K562 (cell line): ENCODE measurements around the gene PICK1. TPM values are rescaled to one million over a fixed set of nuclear protein-coding genes. Genes with fewer than 3 reads are reported as not detected.

Source experiments
- ATAC-seq: fragments of 200-7000 bp; cut with Tn5 transposase; 3 replicates; pipeline ENCODE4 v1.9.1; 2020; ENCODE audit warnings: moderate library complexity
- BruUV-seq: library from RNA; stranded (reverse); fragments of 400-500 nt; replicated peaks from 2 replicates; lab custom pipeline; 2021; lab: Mats Ljungman, UMichigan
- CTCF ChIA-PET: fragments of 300-600 bp; formaldehyde crosslinking; extraction: SDS; loops from one replicate; lab custom pipeline; 2021; ENCODE audit warnings: low intra/inter-chr PET ratio; lab: Yijun Ruan, JAX
- POLR2A ChIA-PET: fragments of 300-600, 350-650 bp; sonication (Branson Sonifier 250); formaldehyde crosslinking; extraction: SDS; loops from one replicate; lab custom pipeline; 2021; ENCODE audit warnings: antibody characterized with exemption, inconsistent platforms; lab: Yijun Ruan, JAX
- DNase-seq, 4 experiments: peaks; one replicate each; pipeline versions ENCODE4 v3.0.0 to v3.0.0-alpha.2; 2011 to 2018; ENCODE audit warnings: low spot score in 3 of 4, mixed read lengths in 3 of 4; ENCODE audit errors: extremely low read depth in 1 of 4
- FAIRE-seq: peaks from 2 replicates; lab custom pipeline; 2011; peaks lifted over from hg19 to GRCh38; lab: Jason Lieb, UNC
- H2AFZ ChIP-seq: 2 replicates; pipeline ENCODE4 v1.6.0; 2011; ENCODE audit warnings: low read depth, low read length, control low read depth, inconsistent platforms
- H3K27ac ChIP-seq: fragments of 200-600 bp; 3 replicates; pipeline ENCODE4 v1.8.0; 2011; ENCODE audit warnings: low read depth, mild to moderate bottlenecking, control low read depth, inconsistent platforms, low read length, moderate library complexity, mixed read lengths; ENCODE audit errors: extremely low read depth
- H3K27me3 ChIP-seq, 2 experiments: fragments of 300-600 bp in 1 of 2; 2 replicates in 1 of 2; 3 replicates in 1 of 2; pipeline versions ENCODE4 v1.6.0 to v1.8.0; 2011; ENCODE audit warnings: inconsistent platforms in 2 of 2, low read length in 2 of 2, mild to moderate bottlenecking in 1 of 2, mixed read lengths in 1 of 2, moderate library complexity in 1 of 2; ENCODE audit not compliant: control insufficient read depth in 2 of 2, insufficient read depth in 2 of 2
- H3K36me3 ChIP-seq: fragments of 300-600 bp; 3 replicates; pipeline ENCODE4 v1.8.0; 2011; ENCODE audit warnings: mild to moderate bottlenecking, low read length, inconsistent platforms; ENCODE audit not compliant: control insufficient read depth, insufficient read depth
- H3K4me1 ChIP-seq, 2 experiments: fragments of 200-600 bp in 1 of 2; replicated peaks in 1 of 2; 2 replicates in 1 of 2; 3 replicates in 1 of 2; pipeline versions ENCODE4 v1.5.1 to v1.8.0; 2011; ENCODE audit warnings: inconsistent platforms in 2 of 2, low read length in 2 of 2, mild to moderate bottlenecking in 1 of 2, mixed read lengths in 1 of 2, moderate library complexity in 1 of 2; ENCODE audit not compliant: control insufficient read depth in 2 of 2, insufficient read depth in 2 of 2
- H3K4me2 ChIP-seq: 2 replicates; pipeline ENCODE4 v1.6.1; 2011; ENCODE audit warnings: low read length, control low read depth, inconsistent platforms, mixed read lengths; ENCODE audit not compliant: insufficient read depth
- H3K4me3 ChIP-seq: fragments of 200-600 bp; sonication (generic), shearing (Covaris generic); 2 replicates; pipeline ENCODE4 v1.5.1; 2016; ENCODE audit warnings: control low read depth, inconsistent platforms
- H3K79me2 ChIP-seq: fragments of 200-600 bp; 3 replicates; pipeline ENCODE4 v1.8.0; 2011; ENCODE audit warnings: low read length, inconsistent platforms; ENCODE audit not compliant: control insufficient read depth, insufficient read depth
- H3K9ac ChIP-seq, 2 experiments: 2 replicates each; pipeline versions ENCODE4 v1.6.0 to v1.6.1; 2011; ENCODE audit warnings: low read depth in 2 of 2, low read length in 2 of 2, control low read depth in 1 of 2, inconsistent platforms in 1 of 2, mild to moderate bottlenecking in 1 of 2, mixed read lengths in 1 of 2; ENCODE audit not compliant: insufficient read depth in 1 of 2
- H3K9me1 ChIP-seq: one replicate; pipeline ENCODE4 v1.6.0; 2011; ENCODE audit warnings: inconsistent platforms, mild to moderate bottlenecking, low read length, moderate library complexity; ENCODE audit not compliant: control insufficient read depth, insufficient read depth
- H3K9me3 ChIP-seq: replicated peaks from 2 replicates; pipeline ENCODE4 v1.5.1; 2011; ENCODE audit warnings: low read depth, low read length, inconsistent platforms; ENCODE audit not compliant: control insufficient read depth, insufficient read depth
- H4K20me1 ChIP-seq: replicated peaks from 2 replicates; pipeline ENCODE4 v1.6.1; 2011; ENCODE audit warnings: low read length, inconsistent platforms, mixed read lengths; ENCODE audit not compliant: control insufficient read depth, insufficient read depth
- SMARCE1 ChIP-seq: fragments of 450-650 bp; IDR thresholded peaks from 2 replicates; pipeline ENCODE4 v1.7.1; 2016; ENCODE audit warnings: mild to moderate bottlenecking
- ZBTB33 ChIP-seq: sonication (generic); formaldehyde crosslinking; IDR thresholded peaks from 2 replicates; pipeline ENCODE4 v1.8.1; 2023; ENCODE audit warnings: mild to moderate bottlenecking, missing genetic modification reagents
- WGBS: fragments of 100-300 bp; shearing (Covaris generic); methylation state at CpG from one replicate; pipeline ENCODE4 v1.1.6; 2016; ENCODE audit warnings: low coverage, mixed read lengths; ENCODE audit not compliant: insufficient coverage; ENCODE audit errors: missing lambda C conversion rate; 5-methylcytosine and 5-hydroxymethylcytosine counted together
- in situ Hi-C: fragments of 300-500 bp; cut with MboI; formaldehyde crosslinking; loops from 4 replicates; pipeline ENCODE4 v1.15.0; 2018; ENCODE audit warnings: inconsistent platforms, mixed read lengths
- intact Hi-C: fragments of 100-400 bp; cut with micrococcal nuclease; formaldehyde crosslinking; loops from 2 replicates; pipeline ENCODE4 v1.14.2; 2022
- polyA plus RNA-seq, 8 experiments: library from polyadenylated mRNA; depleted of rRNA in 4 of 8; stranded (reverse) in 5 of 8; unstranded in 3 of 8; fragments of >200 nt; fragmentation: Nextera tagmentation in 2 of 8; fragmentation: Illumina TruSeq in 1 of 8; extraction: Ambion mirVana in 2 of 8; extraction: Trizol in 1 of 8; gene quantifications; 2 replicates each; pipeline versions ENCODE4 v1.2.1 to v1.2.3, GENCODE V29; 2011 to 2014; ENCODE audit warnings: inconsistent platforms in 1 of 8, missing spikeins in 1 of 8
- total RNA-seq, 7 experiments: library from RNA; depleted of rRNA in 6 of 7; stranded (reverse); fragments of >200 nt in 6 of 7; fragmentation: Illumina TruSeq in 2 of 7; extraction: Trizol in 2 of 7; gene quantifications; 2 replicates each; pipeline versions ENCODE4 v1.2.1 to v1.2.3, GENCODE V29; 2011 to 2021; ENCODE audit warnings: low replicate concordance in 1 of 7
- TF ChIP-seq, protein P1 (sequence below), 3 experiments: IDR thresholded peaks in 2 of 3; conservative IDR thresholded peaks in 1 of 3; 2 replicates each; pipeline ENCODE4 v1.5.1; 2011 to 2012; ENCODE audit warnings: low read length in 3 of 3, mild to moderate bottlenecking in 3 of 3, control low read depth in 2 of 3, improper control_type of control experiment in 1 of 3, inconsistent platforms in 1 of 3, low read depth in 1 of 3, mixed read lengths in 1 of 3, moderate library complexity in 1 of 3; ENCODE audit not compliant: insufficient read depth in 2 of 3

PICK1 gene
- total and polyA plus RNA-seq, 9 of the 15 experiments (the other 6 are each of a cell fraction or from before 2014, with no cell fraction given): 0.06 to 11.0 (median 7.9) TPM; not detected in 1

GRCh38 chr22:38124236-38124974 is 67.2 kb downstream of the PICK1 start:
- Histone ChIP-seq H3K9me1 (peaks cover 3% of the 10 kb centered on the region), H3K27ac (no peak overlapping the region), H3K9me3 (no peaks in the 10 kb centered on the region), H3K4me2 (no peak overlapping the region), H3K4me3 (no peak overlapping the region), H3K36me3 (no peaks in the 10 kb centered on the region), H3K27me3 (no peaks in the 10 kb centered on the region), H3K79me2 (no peaks in the 10 kb centered on the region), H2AFZ (no peak overlapping the region), H4K20me1 (no peaks in the 10 kb centered on the region), H3K4me1 (peaks cover 18 to 50% of the 10 kb centered on the region in 2 experiments), H3K9ac (no peak overlapping the region)
- no peak for FAIRE-seq
- ChIA-PET POLR2A (interaction anchor here (0.6 to 0.8 kb wide), 2 partner anchors 70 to 77 kb away, joined by 3 read pairs; partner anchors contain the start of gene MAFF), CTCF (no interaction called here)
- no peak for ATAC-seq
- 76% methylated on average over 19 of the region's 21 CpGs for WGBS
- peak; percentile 88 for TF ChIP-seq ZBTB33 (CRISPR knock-in tag)
- TF ChIP-seq, protein P1, sequence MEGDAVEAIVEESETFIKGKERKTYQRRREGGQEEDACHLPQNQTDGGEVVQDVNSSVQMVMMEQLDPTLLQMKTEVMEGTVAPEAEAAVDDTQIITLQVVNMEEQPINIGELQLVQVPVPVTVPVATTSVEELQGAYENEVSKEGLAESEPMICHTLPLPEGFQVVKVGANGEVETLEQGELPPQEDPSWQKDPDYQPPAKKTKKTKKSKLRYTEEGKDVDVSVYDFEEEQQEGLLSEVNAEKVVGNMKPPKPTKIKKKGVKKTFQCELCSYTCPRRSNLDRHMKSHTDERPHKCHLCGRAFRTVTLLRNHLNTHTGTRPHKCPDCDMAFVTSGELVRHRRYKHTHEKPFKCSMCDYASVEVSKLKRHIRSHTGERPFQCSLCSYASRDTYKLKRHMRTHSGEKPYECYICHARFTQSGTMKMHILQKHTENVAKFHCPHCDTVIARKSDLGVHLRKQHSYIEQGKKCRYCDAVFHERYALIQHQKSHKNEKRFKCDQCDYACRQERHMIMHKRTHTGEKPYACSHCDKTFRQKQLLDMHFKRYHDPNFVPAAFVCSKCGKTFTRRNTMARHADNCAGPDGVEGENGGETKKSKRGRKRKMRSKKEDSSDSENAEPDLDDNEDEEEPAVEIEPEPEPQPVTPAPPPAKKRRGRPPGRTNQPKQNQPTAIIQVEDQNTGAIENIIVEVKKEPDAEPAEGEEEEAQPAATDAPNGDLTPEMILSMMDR (IDR thresholded peaks at IDR 0.05 in 2 of 3, conservative IDR thresholded peaks at IDR 0.05 in 1 of 3; ENCODE audit: insufficient read depth in 2 of 3, low read depth in 1 of 3, low read length in 3 of 3): peak in 1 of 3 experiments; percentile 34; a peak in 1 of 6 replicates
- TF ChIP-seq SMARCE1: no peak
- in situ Hi-C loops: no loop called here
- no peak for DNase-seq
- intact Hi-C loops: no loop called here
- no TSS peak for BruUV-seq
